ENCODE data around the gene ANTKMT. TPM values are rescaled to one million over a fixed set of nuclear protein-coding genes. Genes with fewer than 3 reads are reported as not detected.
"Not testable (repeated sequence)": the region's sequence is repeated elsewhere in the genome, so short reads cannot be mapped to it uniquely, and the experiment has no call there.

The ANTKMT gene
- total and polyA plus RNA-seq, 2 experiments from 2014 or later, result 38.8 to 81.8 TPM

GRCh38 chr16:689175-689897 is 31.6 kb upstream of the ANTKMT start:
- DNase-seq (ENCODE audit: low spot score), result no peak
- Histone ChIP-seq H3K4me1 (ENCODE audit: insufficient read depth) (peaks cover 18% of the 10 kb centered on the region), H3K9me2 (replicated peaks; ENCODE audit: insufficient read depth) (no peaks in the 10 kb centered on the region), H3K27me3 (peaks cover 26% of the 10 kb centered on the region), H3K79me2 (peaks cover 16% of the 10 kb centered on the region), H3K4me3 (peak overlapping the region; percentile 100), H3K4me2 (peak overlapping the region; percentile 99), H2AFZ (no peak overlapping the region), H3K9me3 (ENCODE audit: low read depth) (no peaks in the 10 kb centered on the region), H3K27ac (peak overlapping the region; percentile 87), H3K36me3 (replicated peaks; ENCODE audit: insufficient read depth, low read depth) (no peaks in the 10 kb centered on the region), H4K20me1 (ENCODE audit: insufficient read depth, poor library complexity, severe bottlenecking) (no peaks in the 10 kb centered on the region)
- TF ChIP-seq EZH2 (IDR thresholded peaks at IDR 0.05; ENCODE audit: borderline replicate concordance) (no peak), EZH2phosphoT487 (IDR thresholded peaks at IDR 0.05; ENCODE audit: low read depth, severe bottlenecking, unreplicated experiment) (no peak)
- TF ChIP-seq, protein P1, sequence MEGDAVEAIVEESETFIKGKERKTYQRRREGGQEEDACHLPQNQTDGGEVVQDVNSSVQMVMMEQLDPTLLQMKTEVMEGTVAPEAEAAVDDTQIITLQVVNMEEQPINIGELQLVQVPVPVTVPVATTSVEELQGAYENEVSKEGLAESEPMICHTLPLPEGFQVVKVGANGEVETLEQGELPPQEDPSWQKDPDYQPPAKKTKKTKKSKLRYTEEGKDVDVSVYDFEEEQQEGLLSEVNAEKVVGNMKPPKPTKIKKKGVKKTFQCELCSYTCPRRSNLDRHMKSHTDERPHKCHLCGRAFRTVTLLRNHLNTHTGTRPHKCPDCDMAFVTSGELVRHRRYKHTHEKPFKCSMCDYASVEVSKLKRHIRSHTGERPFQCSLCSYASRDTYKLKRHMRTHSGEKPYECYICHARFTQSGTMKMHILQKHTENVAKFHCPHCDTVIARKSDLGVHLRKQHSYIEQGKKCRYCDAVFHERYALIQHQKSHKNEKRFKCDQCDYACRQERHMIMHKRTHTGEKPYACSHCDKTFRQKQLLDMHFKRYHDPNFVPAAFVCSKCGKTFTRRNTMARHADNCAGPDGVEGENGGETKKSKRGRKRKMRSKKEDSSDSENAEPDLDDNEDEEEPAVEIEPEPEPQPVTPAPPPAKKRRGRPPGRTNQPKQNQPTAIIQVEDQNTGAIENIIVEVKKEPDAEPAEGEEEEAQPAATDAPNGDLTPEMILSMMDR (IDR thresholded peaks at IDR 0.05; ENCODE audit: poor library complexity), result no peak
- 91% methylated on average over 26 of the region's 26 CpGs for WGBS (ENCODE audit: low lambda C conversion rate, missing lambda C conversion rate)

DNA sequence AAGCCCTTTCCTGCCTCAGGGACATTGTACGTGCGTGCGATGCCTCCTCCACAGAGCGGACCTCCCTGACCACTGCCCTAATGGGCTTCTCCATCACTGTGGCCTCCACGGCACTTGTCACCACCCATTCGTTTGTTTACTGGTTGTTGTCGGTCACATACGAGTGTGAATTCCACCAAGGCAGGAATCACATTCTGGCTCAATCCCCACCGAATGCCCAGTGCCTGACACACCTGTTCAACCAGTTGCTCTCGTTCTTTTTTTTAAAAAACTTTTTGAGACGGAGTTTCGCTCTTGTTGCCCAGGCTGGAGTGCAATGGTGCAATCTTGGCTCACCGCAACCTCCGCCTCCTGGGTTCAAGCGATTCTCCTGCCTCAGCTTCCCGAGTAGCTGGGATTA is 29.7 kb upstream of the ANTKMT start:
- H3K27me3 ChIP-seq, result peaks cover 43% of the 10 kb centered on the region
- WGBS (ENCODE audit: low lambda C conversion rate, missing lambda C conversion rate), result 90% methylated on average over 16 of the region's 16 CpGs
- H3K4me1 ChIP-seq (ENCODE audit: insufficient read depth), result peaks cover 12% of the 10 kb centered on the region

DNA sequence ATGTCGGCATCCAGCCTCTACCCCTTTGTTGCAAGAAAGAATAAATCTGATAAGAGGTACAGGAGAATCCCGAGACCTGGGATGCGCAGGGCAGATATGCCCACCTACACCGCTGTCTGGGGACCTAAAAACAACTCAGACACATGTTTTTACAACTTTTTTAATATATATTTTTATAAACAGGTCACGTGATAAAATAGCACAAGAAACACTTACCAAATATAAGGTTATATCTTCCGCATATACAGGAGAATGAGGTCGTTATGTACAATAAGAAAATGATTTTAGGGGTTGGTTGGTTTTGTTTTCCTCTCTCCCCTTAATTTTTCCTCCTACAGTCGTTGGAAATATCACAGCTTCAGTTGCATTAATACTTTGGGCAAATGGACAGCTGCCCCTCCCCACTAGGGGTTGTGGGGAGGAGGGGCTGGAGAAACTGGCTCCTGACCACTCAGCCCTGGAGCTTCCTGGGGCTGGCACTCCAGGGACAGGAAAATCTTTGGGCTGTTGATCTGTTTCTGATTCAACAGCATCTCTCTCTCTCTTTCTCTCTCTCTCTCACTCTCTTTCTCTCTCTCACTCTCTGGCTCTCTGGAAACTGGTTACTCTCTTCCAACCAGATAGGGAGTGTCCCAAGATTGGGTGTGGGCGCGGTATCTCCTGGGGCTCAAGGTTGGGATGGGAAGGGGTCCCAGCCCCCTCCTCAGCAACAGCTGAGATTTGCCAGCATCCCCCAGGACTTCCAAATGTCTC is 28.4 kb upstream of the ANTKMT start:
- no peak for DNase-seq (ENCODE audit: low spot score)
- no peak overlapping the region for H3K4me2 ChIP-seq
- peaks cover 48% of the 10 kb centered on the region for H3K27me3 ChIP-seq
- no peak overlapping the region for H3K4me3 ChIP-seq
- no peak overlapping the region for H2AFZ ChIP-seq
- no peaks in the 10 kb centered on the region for H3K9me3 ChIP-seq (ENCODE audit: low read depth)
- H4K20me1 ChIP-seq (ENCODE audit: insufficient read depth, poor library complexity, severe bottlenecking), result no peaks in the 10 kb centered on the region
- H3K4me1 ChIP-seq (ENCODE audit: insufficient read depth), result peaks cover 12% of the 10 kb centered on the region
- peaks cover 16% of the 10 kb centered on the region for H3K79me2 ChIP-seq
- no peaks in the 10 kb centered on the region for H3K9me2 ChIP-seq (replicated peaks; ENCODE audit: insufficient read depth)
- TF ChIP-seq EZH2 (IDR thresholded peaks at IDR 0.05; ENCODE audit: borderline replicate concordance), result no peak
- TF ChIP-seq EZH2phosphoT487 (IDR thresholded peaks at IDR 0.05; ENCODE audit: low read depth, severe bottlenecking, unreplicated experiment), result no peak
- TF ChIP-seq, protein P1 (IDR thresholded peaks at IDR 0.05; ENCODE audit: poor library complexity), result no peak
- H3K27ac ChIP-seq, result no peak overlapping the region
- 73% methylated on average over 10 of the region's 10 CpGs for WGBS (ENCODE audit: low lambda C conversion rate, missing lambda C conversion rate)
- no peaks in the 10 kb centered on the region for H3K36me3 ChIP-seq (replicated peaks; ENCODE audit: insufficient read depth, low read depth)

More for the DNA sequence above, 29.7 kb upstream of the ANTKMT start:
- H4K20me1 ChIP-seq (ENCODE audit: insufficient read depth, poor library complexity, severe bottlenecking); H3K36me3 ChIP-seq (replicated peaks; ENCODE audit: insufficient read depth, low read depth); H3K4me2 ChIP-seq; H3K9me2 ChIP-seq (replicated peaks; ENCODE audit: insufficient read depth); H3K4me3 ChIP-seq; DNase-seq (ENCODE audit: low spot score); H3K9me3 ChIP-seq (ENCODE audit: low read depth); H2AFZ ChIP-seq; H3K27ac ChIP-seq: not testable (repeated sequence)
- peaks cover 16% of the 10 kb centered on the region for H3K79me2 ChIP-seq

DNA sequence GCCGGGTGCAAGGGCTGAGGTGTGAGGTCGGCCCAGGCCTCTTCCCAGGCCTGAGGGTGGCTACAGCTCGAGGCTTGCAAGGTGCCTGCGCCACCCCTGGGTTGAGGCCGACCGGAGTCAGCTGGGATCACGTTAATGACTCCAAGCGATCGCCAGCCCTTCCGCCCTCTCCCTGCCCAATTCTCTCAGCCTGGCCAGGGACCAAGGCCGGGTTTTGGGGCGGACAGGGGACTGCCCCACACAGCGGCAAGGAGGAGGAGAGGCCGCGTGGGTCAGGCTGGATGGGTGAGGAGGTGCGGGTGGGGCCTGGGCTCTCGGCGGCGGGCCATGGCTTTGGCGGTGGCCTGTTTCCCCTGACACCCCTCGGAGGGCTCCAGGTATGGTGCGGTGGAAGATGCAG is 27.6 kb upstream of the ANTKMT start:
- Histone ChIP-seq H3K79me2 (peaks cover 16% of the 10 kb centered on the region), H3K36me3 (replicated peaks; ENCODE audit: insufficient read depth, low read depth) (no peaks in the 10 kb centered on the region), H3K27ac (no peak overlapping the region), H3K4me1 (ENCODE audit: insufficient read depth) (peaks cover 12% of the 10 kb centered on the region), H3K9me2 (replicated peaks; ENCODE audit: insufficient read depth) (no peaks in the 10 kb centered on the region), H3K9me3 (ENCODE audit: low read depth) (no peaks in the 10 kb centered on the region), H3K27me3 (peaks cover 50% of the 10 kb centered on the region), H3K4me2 (no peak overlapping the region), H2AFZ (no peak overlapping the region), H3K4me3 (no peak overlapping the region), H4K20me1 (ENCODE audit: insufficient read depth, poor library complexity, severe bottlenecking) (no peaks in the 10 kb centered on the region)
- no peak for TF ChIP-seq EZH2 (IDR thresholded peaks at IDR 0.05; ENCODE audit: borderline replicate concordance)
- TF ChIP-seq, protein P1 (IDR thresholded peaks at IDR 0.05; ENCODE audit: poor library complexity), result no peak
- no peak for TF ChIP-seq EZH2phosphoT487 (IDR thresholded peaks at IDR 0.05; ENCODE audit: low read depth, severe bottlenecking, unreplicated experiment)
- no peak for DNase-seq (ENCODE audit: low spot score)
- WGBS (ENCODE audit: low lambda C conversion rate, missing lambda C conversion rate), result 52% methylated on average over 22 of the region's 22 CpGs
